DND-41 (cell line): ENCODE measurements around the gene FLOT1.

ENCODE experiments used
- ATAC-seq: fragments of 200-7000 bp; cut with Tn5 transposase; 3 replicates; pipeline ENCODE4 v1.9.1; 2021; ENCODE audit warnings: low read depth; ENCODE audit not compliant: insufficient read depth
- DNase-seq: peaks from one replicate; pipeline ENCODE4 v3.0.0-alpha.2; 2020
- H2AFZ ChIP-seq: 2 replicates; pipeline ENCODE4 v1.6.0; 2012; ENCODE audit warnings: low read depth, low read length
- H3K27ac ChIP-seq: 2 replicates; pipeline ENCODE4 v1.5.1; 2012; ENCODE audit warnings: low read length, inconsistent platforms
- H3K27me3 ChIP-seq: fragments of 200-600 bp; sonication (generic); 2 replicates; pipeline ENCODE4 v1.6.0; 2012; ENCODE audit warnings: low read length, mild to moderate bottlenecking, inconsistent platforms; ENCODE audit not compliant: insufficient read depth, poor library complexity
- H3K36me3 ChIP-seq: 2 replicates; pipeline ENCODE4 v1.5.1; 2012; ENCODE audit warnings: low read length, inconsistent platforms; ENCODE audit not compliant: insufficient read depth
- H3K4me1 ChIP-seq: 2 replicates; pipeline ENCODE4 v1.5.1; 2012; ENCODE audit warnings: mild to moderate bottlenecking, low read length; ENCODE audit not compliant: insufficient read depth
- H3K4me2 ChIP-seq: 2 replicates; pipeline ENCODE4 v1.6.0; 2012; ENCODE audit warnings: mild to moderate bottlenecking, moderate library complexity, low read length, inconsistent platforms; ENCODE audit not compliant: insufficient read depth
- H3K4me3 ChIP-seq, 2 experiments: fragments of 200-600 bp in 1 of 2; shearing (Covaris generic) in 1 of 2; 2 replicates each; pipeline ENCODE4 v1.5.1; 2012 to 2016; ENCODE audit warnings: inconsistent platforms in 2 of 2, low read length in 2 of 2, mild to moderate bottlenecking in 2 of 2, low read depth in 1 of 2, moderate library complexity in 1 of 2
- H3K79me2 ChIP-seq: 2 replicates; pipeline ENCODE4 v1.6.0; 2012; ENCODE audit warnings: low read length, inconsistent platforms; ENCODE audit not compliant: insufficient read depth
- H3K9ac ChIP-seq: 2 replicates; pipeline ENCODE4 v1.6.0; 2012; ENCODE audit warnings: low read depth, mild to moderate bottlenecking, inconsistent platforms, low read length, moderate library complexity
- H3K9me3 ChIP-seq: 2 replicates; pipeline ENCODE4 v1.5.1; 2012; ENCODE audit warnings: low read length, moderate library complexity, mild to moderate bottlenecking, inconsistent platforms; ENCODE audit not compliant: insufficient read depth, severe bottlenecking
- H4K20me1 ChIP-seq: 2 replicates; pipeline ENCODE4 v1.6.0; 2012; ENCODE audit warnings: low read length; ENCODE audit not compliant: insufficient read depth
- CTCF ChIP-seq: IDR thresholded peaks from 2 replicates; pipeline ENCODE4 v1.5.1; 2012; ENCODE audit warnings: borderline replicate concordance, low read length, moderate library complexity, mild to moderate bottlenecking; ENCODE audit not compliant: poor library complexity, severe bottlenecking; ENCODE audit errors: extremely low read depth
- EZH2 ChIP-seq: IDR thresholded peaks from 3 replicates; pipeline ENCODE4 v1.6.1; 2012; ENCODE audit warnings: borderline replicate concordance, low read depth, mild to moderate bottlenecking, moderate library complexity, low read length, inconsistent platforms; ENCODE audit not compliant: severe bottlenecking

FLOT1 gene

DNA sequence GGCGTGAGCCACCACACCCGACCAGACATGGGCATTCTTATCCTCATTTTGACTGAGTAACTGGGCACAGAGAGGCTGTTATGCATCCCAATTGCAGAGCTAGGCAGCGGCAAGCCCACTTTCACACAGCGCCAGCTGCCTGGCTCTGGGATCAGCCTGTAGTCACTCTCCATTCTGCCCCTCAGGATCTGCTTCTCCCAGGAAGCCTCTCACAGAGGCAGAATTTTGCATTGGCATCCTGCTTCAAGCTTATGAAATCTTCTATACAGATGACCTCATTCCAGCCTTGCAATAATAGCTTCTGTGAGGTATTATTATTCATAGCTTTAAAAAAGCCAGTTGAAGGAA lies 38.9 kb upstream of the FLOT1 start:
- H3K27me3 ChIP-seq = no peaks in the 10 kb centered on the region
- no peak overlapping the region for H3K27ac ChIP-seq
- H3K79me2 ChIP-seq = no peaks in the 10 kb centered on the region
- no peak overlapping the region for H3K4me2 ChIP-seq
- H3K4me1 ChIP-seq = peaks cover 15% of the 10 kb centered on the region
- H3K4me3 ChIP-seq = no peak overlapping the region
- ATAC-seq = no peak
- H4K20me1 ChIP-seq = no peaks in the 10 kb centered on the region
- TF ChIP-seq CTCF (no peak), EZH2 (no peak)
- no peaks in the 10 kb centered on the region for H3K36me3 ChIP-seq
- H3K9ac ChIP-seq = no peak overlapping the region
- H3K9me3 ChIP-seq = no peaks in the 10 kb centered on the region
- H2AFZ ChIP-seq = no peak overlapping the region
- no peak for DNase-seq

GRCh38 chr6:30780642-30780920 lies 38.1 kb upstream of the FLOT1 start:
- no peak for DNase-seq
- H4K20me1 ChIP-seq = no peaks in the 10 kb centered on the region

GRCh38 chr6:30779850-30780641 lies 37.6 kb upstream of the FLOT1 start:
- ATAC-seq = no peak
- Histone ChIP-seq H3K9me3 (no peaks in the 10 kb centered on the region), H3K27ac (no peak overlapping the region), H3K36me3 (no peaks in the 10 kb centered on the region), H4K20me1 (no peaks in the 10 kb centered on the region), H3K4me3 (no peak overlapping the region), H3K9ac (no peak overlapping the region), H3K27me3 (no peaks in the 10 kb centered on the region), H3K4me1 (peaks cover 9% of the 10 kb centered on the region), H3K4me2 (no peak overlapping the region), H2AFZ (no peak overlapping the region), H3K79me2 (no peaks in the 10 kb centered on the region)
- DNase-seq = no peak
- TF ChIP-seq CTCF (no peak), EZH2 (no peak)

More at GRCh38 chr6:30780642-30780920, 38.1 kb upstream of the FLOT1 start:
- Histone ChIP-seq H3K9ac (no peak overlapping the region), H3K27me3 (no peaks in the 10 kb centered on the region), H3K9me3 (no peaks in the 10 kb centered on the region), H2AFZ (no peak overlapping the region), H3K4me2 (no peak overlapping the region), H3K4me1 (peaks cover 9% of the 10 kb centered on the region), H3K27ac (no peak overlapping the region), H3K4me3 (no peak overlapping the region), H3K79me2 (no peaks in the 10 kb centered on the region), H3K36me3 (no peaks in the 10 kb centered on the region)
- no peak for TF ChIP-seq EZH2
- no peak for TF ChIP-seq CTCF
- ATAC-seq = no peak
